ENCODE measurements around the gene TMA16. TPM values are rescaled to one million over a fixed set of nuclear protein-coding genes. Genes with fewer than 3 reads are reported as not detected.

TMA16 gene
- total and polyA plus RNA-seq, 8 donors = 6.7 to 79.4 (median 16.9) TPM

GRCh38 chr4:163495900-163496299 lies 1.4 kb downstream of the TMA16 start:
- no peak for TF ChIP-seq POLR2AphosphoS5 (IDR thresholded peaks at IDR 0.05)
- TF ChIP-seq CTCF (IDR thresholded peaks at IDR 0.05) = no peak
- TF ChIP-seq POLR2A (IDR thresholded peaks at IDR 0.05) = no peak
- no peak for TF ChIP-seq EP300 (IDR thresholded peaks at IDR 0.05)
- Histone ChIP-seq H3K4me3 (peak overlapping the region; percentile 78 to 89 (median 84)), H3K9me3 (no peaks in the 10 kb centered on the region), H3K4me1 (peaks cover 0 to 43% (median 25%) of the 10 kb centered on the region in 4 donors), H3K27me3 (no peaks in the 10 kb centered on the region), H3K36me3 (no peaks in the 10 kb centered on the region), H3K27ac (peak overlapping the region in 3 of 5 donors; percentile 5 to 95 (median 91))
- intact Hi-C loops (cut with DNase I; ENCODE audit: low total_unique reads) = no loop called here
- DNase-seq = peak in 1 of 2 donors; percentile 9
- 0 to 5% (median 3%) methylated on average over 1 of the region's 1 CpG for WGBS, 5 donors

GRCh38 chr4:163500586-163500985 lies 6.1 kb downstream of the TMA16 start:
- Histone ChIP-seq H3K9me3 (no peaks in the 10 kb centered on the region), H3K4me3 (no peak overlapping the region), H3K36me3 (no peaks in the 10 kb centered on the region), H3K27me3 (no peaks in the 10 kb centered on the region), H3K27ac (no peak overlapping the region), H3K4me1 (peaks cover 0 to 48% (median 23%) of the 10 kb centered on the region in 4 donors)
- no peak for DNase-seq
- intact Hi-C loops (cut with DNase I; ENCODE audit: low total_unique reads) = no loop called here
- 87 to 98% (median 90%) methylated on average over 1 of the region's 1 CpG for WGBS, 5 donors
- TF ChIP-seq EP300 (IDR thresholded peaks at IDR 0.05) = no peak

GRCh38 chr4:163505374-163505773 lies 10.9 kb downstream of the TMA16 start:
- no peaks in the 10 kb centered on the region for H3K9me3 ChIP-seq
- H3K27ac ChIP-seq = no peak overlapping the region
- H3K36me3 ChIP-seq = peaks cover 0 to 32% (median 22%) of the 10 kb centered on the region in 4 donors
- peaks cover 0 to 31% (median 11%) of the 10 kb centered on the region in 4 donors for H3K4me1 ChIP-seq
- WGBS, 5 donors = 79 to 94% (median 89%) methylated on average over 3 of the region's 3 CpGs
- H3K4me3 ChIP-seq = no peak overlapping the region
- DNase-seq = no peak
- TF ChIP-seq CTCF (IDR thresholded peaks at IDR 0.05) (no peak), EP300 (IDR thresholded peaks at IDR 0.05) (no peak), POLR2A (IDR thresholded peaks at IDR 0.05) (no peak)
- H3K27me3 ChIP-seq = no peaks in the 10 kb centered on the region
- intact Hi-C loops (cut with DNase I; ENCODE audit: low total_unique reads) = no loop called here

GRCh38 chr4:163515198-163515597 lies 20.7 kb downstream of the TMA16 start:
- no peak overlapping the region for H3K27ac ChIP-seq
- no peaks in the 10 kb centered on the region for H3K9me3 ChIP-seq
- WGBS, 5 donors = 95 to 97% (median 96%) methylated on average over 8 of the region's 8 CpGs
- no peaks in the 10 kb centered on the region for H3K4me1 ChIP-seq
- no peak for DNase-seq
- intact Hi-C loops (cut with DNase I; ENCODE audit: low total_unique reads) = no loop called here
- H3K27me3 ChIP-seq = no peaks in the 10 kb centered on the region
- TF ChIP-seq CTCF (IDR thresholded peaks at IDR 0.05) (no peak), POLR2AphosphoS5 (IDR thresholded peaks at IDR 0.05) (no peak), POLR2A (IDR thresholded peaks at IDR 0.05) (no peak), EP300 (IDR thresholded peaks at IDR 0.05) (no peak)
- no peak overlapping the region for H3K4me3 ChIP-seq
- peaks cover 11 to 81% (median 70%) of the 10 kb centered on the region in 4 donors for H3K36me3 ChIP-seq

GRCh38 chr4:163523791-163524365 lies 29.4 kb downstream of the TMA16 start:
- H3K9me3 ChIP-seq = no peaks in the 10 kb centered on the region
- H3K36me3 ChIP-seq = peaks cover 19 to 91% (median 74%) of the 10 kb centered on the region in 4 donors
- H3K4me3 ChIP-seq = no peak overlapping the region
- no peaks in the 10 kb centered on the region for H3K4me1 ChIP-seq
- TF ChIP-seq POLR2AphosphoS5 (IDR thresholded peaks at IDR 0.05) (no peak), CTCF (IDR thresholded peaks at IDR 0.05) (no peak), EP300 (IDR thresholded peaks at IDR 0.05) (no peak), POLR2A (IDR thresholded peaks at IDR 0.05) (no peak)
- H3K27ac ChIP-seq = no peak overlapping the region
- intact Hi-C loops (cut with DNase I; ENCODE audit: low total_unique reads) = no loop called here
- no peaks in the 10 kb centered on the region for H3K27me3 ChIP-seq
- no peak for DNase-seq
- 84 to 96% (median 90%) methylated on average over 3 of the region's 3 CpGs for WGBS, 5 donors

Data from stomach (tissue), 9 donors.